HG02678 (cell line): ENCODE data around the gene TRAPPC8.
"Not testable (repeated sequence)": the region's sequence is repeated elsewhere in the genome, so short reads cannot be mapped to it uniquely, and the experiment has no call there.

Experiments
- ATAC-seq: cut with Tn5 transposase; IDR thresholded peaks from one replicate; pipeline ENCODE4 v1.9.1; 2021; ENCODE audit warnings: mild to moderate bottlenecking, moderate library complexity; ENCODE audit not compliant: unreplicated experiment

Gene TRAPPC8

DNA sequence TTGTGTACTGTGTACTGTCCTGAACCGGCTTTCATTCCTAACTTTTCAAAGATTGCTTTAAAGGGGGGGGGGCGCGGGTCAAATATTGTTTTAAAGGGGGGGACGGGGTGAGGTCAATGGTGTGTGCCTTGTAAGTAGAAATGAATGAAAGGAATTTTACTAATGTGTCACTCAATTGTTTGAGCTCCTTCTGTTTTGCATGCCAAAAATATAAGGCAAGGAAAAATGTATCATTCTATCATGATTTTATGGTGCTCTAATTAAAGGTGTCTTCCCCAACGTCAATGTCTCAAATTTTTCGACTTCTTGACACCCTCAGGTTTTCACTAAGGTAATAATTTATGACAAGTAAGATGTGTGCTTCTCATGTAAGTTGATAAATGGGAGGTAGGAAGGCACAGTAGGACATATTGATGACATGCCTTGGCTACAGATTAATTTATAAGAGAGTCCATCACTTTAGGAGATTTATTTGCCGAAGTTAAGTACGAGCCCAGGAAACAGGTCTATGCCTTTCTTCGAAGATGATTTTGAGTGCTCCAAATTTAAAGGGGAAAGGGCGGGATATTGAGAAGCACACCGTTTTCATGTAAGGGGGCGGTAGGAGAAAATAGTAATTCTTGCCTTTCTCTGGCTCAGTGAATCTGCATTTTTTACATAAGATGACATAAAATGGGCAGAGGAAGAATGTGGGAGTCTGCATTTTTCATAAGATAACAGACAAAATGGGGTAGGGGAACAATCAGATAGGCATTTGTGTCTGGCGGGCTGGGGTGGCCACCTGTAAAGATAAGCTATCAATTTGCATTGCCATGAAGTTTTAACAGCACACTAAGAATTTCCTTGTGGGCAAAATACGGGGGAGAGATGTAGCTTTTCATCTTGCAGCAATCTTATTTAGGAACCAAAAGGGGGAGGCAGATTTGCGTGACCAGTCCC, 1.2 kb upstream of the TRAPPC8 start:
- no peak for ATAC-seq

DNA sequence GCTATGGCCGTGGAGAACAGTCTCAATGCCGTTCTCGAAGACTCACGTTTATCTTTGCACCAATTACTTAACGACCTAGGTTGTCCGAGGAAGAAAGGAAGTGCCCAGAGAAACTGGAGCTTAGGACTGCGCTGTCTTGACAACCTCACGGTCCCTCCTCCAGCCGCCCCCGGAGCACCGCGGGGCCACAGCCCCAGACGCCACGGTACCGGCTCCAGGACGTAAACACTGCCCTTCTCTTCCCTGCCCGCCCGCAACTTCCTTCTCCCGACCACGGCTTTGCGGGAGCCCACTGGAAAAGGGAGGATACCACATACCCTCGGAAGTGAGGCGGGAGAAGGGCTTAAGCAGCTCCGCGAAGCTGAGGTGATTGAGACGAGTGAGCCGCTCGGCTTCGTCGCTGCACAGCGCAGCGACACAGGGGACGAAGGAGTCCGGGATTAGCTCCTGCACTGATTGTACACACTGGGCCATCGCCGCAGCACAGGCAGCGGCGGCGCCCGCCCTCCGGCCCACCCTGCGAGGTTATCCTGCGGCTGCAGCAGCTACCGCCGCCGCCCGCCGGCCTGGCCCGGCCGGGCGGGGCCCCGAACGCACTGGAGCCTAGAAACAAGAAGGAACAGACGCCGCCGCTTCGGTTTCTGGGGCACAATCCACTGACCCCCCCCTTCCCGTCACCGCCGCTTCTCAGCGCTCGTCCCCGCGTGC, 483 bp downstream of the TRAPPC8 start:
- ATAC-seq: peak; percentile 28

DNA sequence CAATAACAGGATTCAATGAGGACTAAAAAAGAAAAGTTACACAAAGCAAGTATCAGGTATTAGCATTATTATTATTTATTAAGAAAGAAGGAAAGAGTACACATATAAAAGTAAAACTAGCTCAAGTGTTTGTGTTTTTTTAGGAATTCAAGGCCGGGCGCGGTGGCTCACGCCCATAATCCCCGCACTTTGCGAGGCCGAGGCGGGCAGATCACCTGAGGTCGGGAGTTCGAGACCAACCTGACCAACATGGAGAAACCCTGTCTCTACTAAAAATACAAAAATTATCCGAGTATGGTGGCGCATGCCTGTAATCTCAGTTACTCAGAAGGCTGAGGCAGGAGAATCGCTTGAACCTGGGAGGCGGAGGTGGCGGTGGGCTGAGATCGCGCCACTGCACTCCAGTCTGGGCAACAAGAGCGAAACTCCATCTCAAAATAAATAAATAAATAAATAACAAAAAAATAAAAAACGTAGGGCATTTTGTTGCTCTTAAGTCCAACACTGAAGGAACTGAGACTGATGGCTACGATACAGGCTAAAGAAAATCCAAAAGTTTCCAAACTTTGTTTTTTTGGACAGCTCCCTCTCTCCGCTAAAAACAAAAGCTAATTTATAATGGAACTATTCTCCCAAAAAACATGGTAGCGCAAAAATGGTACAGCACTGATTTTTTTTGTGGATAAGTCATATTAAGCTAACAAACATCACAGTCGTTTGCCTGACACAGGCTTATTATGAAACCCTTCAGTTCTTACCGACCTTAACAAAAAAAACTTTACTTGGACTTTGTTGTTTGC, 1.7 kb downstream of the TRAPPC8 start:
- ATAC-seq: no peak

GRCh38 chr18:31934773-31935172, 8.2 kb downstream of the TRAPPC8 start:
- not testable (repeated sequence) for ATAC-seq

DNA sequence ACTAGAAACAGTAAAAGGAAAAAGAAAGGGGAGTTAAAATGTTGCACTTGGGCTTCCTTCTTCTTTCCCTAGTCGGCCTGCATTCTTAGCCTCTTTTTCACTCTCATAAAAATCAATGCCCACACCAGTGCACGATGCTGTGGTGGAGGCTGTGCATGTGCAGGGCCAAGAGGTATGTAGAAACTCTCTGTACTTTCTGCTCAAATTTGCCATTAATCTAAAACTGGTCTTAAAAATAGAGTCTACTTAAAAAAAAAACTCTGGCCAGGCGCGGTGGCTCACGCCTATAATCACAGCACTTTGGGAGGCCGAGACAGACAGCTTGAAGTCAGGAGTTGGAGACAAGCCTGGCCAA, 11.1 kb downstream of the TRAPPC8 start:
- no peak for ATAC-seq

GRCh38 chr18:31931163-31931885, 11.6 kb downstream of the TRAPPC8 start:
- no peak for ATAC-seq

DNA sequence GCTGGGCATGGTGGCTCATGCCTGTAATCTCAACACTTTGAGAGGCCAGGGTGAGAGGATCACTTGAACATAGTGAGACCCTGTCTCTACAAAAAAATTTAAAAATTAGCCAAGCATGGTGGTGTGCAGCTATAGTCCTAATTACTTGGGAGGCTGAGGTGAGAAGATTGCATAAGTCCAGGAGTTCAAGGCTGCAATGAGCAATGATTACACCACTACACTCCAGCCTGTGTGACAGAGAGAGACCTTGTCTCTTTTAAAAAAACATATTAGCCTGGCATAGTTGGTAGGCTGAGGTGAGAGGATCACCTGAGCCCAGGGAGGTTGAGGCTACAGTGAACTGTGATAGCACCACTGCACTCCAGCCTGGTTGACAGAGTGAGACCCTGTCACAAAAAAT, 13.7 kb downstream of the TRAPPC8 start:
- no peak for ATAC-seq

GRCh38 chr18:31926988-31927387, 15.9 kb downstream of the TRAPPC8 start:
- not testable (repeated sequence) for ATAC-seq

- no peak for ATAC-seq
These were observed 22.7 kb downstream of the TRAPPC8 start for GRCh38 chr18:31920277-31920676.

- not testable (repeated sequence) for ATAC-seq
These were observed 23.6 kb downstream of the TRAPPC8 start for GRCh38 chr18:31919366-31919765.

DNA sequence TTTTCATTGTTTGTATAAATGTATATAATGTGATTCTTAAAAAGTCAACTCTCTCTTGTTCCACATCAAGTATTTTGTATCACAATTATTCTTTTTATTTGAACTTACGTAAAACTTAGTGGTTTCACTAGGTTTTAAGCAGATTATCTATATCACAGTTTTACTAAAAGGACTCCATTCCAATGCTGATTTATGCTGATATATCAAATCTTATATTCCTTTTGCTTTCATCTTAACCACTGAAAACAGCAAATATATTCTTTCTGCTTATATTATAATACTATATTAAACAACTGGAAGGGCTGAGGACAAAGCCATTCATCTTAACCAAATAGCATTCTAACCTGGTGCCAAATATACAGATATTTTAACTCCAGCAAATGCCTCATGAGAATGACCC, 24.2 kb downstream of the TRAPPC8 start:
- ATAC-seq: no peak

- ATAC-seq: no peak
These were observed 41.9 kb downstream of the TRAPPC8 start for GRCh38 chr18:31901063-31901462.

DNA sequence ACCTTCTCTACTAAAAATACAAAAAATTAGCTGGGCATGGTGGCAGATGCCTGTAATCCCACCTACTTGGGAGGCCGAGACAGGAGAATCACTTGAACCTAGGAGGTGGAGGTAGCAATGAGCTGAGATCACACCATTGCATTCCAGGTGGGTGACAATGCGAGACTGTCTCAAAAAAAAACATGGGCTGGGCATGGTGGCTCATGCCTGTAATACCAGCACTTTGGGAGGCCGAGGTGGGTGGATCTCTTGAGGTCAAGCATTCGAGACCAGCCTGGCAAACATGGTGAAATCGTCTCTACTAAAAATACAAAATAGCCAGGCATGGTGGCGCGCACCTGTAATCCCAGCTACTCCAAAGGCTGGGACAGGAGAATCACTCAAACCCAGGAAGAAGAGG, 43.2 kb downstream of the TRAPPC8 start:
- ATAC-seq: not testable (repeated sequence)

DNA sequence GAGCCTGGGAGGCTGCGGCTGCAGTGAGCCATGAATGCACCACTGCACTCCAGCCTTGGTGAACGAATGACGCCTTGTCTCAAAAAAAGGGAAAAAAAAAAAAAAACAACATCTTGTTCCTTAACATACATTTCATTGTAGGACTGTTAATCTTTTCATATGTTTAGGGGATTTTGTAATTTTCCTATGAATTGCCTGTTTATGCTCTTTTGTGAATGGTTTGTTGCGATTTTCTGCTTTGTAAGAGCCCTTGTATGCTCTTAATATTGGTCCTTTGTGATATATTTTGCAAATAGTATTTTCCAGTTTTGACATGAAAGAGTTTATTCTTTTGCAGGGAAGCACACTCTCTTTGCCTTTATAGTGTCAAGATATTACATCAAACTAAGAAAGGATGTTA, 50.0 kb downstream of the TRAPPC8 start:
- no peak for ATAC-seq

GRCh38 chr18:31891566-31891965, 51.4 kb downstream of the TRAPPC8 start:
- ATAC-seq: no peak

- ATAC-seq: no peak
These were observed 58.9 kb downstream of the TRAPPC8 start for GRCh38 chr18:31884020-31884419.

- no peak for ATAC-seq
These were observed 62.6 kb downstream of the TRAPPC8 start for GRCh38 chr18:31880186-31880898.

DNA sequence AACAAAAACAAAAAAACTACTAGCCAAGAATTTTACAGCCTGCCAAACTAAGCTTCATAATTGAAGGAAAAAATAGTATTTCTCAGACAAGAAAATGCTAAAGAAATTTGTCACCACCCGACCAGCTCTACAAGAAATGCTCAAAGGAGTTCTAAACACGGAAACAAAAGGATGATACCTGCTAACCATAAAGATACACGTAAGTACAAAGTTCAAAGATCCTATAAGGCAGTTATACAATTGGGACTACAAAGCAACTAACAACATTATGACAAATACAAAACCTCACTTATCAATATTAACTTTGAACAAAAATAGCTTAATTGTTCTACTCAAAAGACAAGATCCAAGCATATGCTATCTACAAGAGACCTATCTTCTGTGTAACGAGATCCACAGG, 64.6 kb downstream of the TRAPPC8 start:
- no peak for ATAC-seq

- no peak for ATAC-seq
These were observed 65.0 kb downstream of the TRAPPC8 start for GRCh38 chr18:31877900-31878299.

DNA sequence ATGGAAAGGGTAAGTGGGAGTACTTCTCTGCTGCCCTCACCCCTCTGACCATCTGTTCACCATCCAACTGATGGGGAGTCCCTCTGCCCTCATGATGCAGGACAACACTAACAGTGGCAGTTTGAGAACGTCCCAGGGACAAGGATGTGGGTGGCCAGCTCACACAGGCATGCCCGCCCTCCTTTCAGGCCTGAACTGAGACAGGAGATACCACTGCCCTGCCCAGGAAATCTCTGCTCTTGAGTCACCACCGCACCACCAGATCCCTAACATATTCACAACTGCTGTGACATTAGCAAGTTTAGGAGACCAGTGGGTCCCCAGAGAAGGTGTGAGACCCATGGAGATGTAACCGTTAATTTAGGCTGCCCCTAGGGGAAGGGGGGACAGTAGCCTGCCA, 66.2 kb downstream of the TRAPPC8 start:
- ATAC-seq: no peak
